Hepatocyte (in vitro differentiated cells): Measurements from ENCODE around the gene MEF2A.

Experiments used
- CTCF ChIP-seq: fragments of 200-600 bp; sonication (generic); IDR thresholded peaks from 2 replicates; pipeline ENCODE4 v1.5.1; 2016; ENCODE audit warnings: antibody characterized with exemption, mild to moderate bottlenecking; ENCODE audit not compliant: poor library complexity
- EZH2 ChIP-seq: fragments of 200-600 bp; sonication (generic); IDR thresholded peaks from 2 replicates; pipeline ENCODE4 v1.6.1; 2016; ENCODE audit warnings: antibody characterized with exemption, mild to moderate bottlenecking, borderline replicate concordance
- EZH2phosphoT487 ChIP-seq: fragments of 200-600 bp; sonication (generic); IDR thresholded peaks from one replicate; pipeline ENCODE4 v1.6.1; 2018; ENCODE audit warnings: antibody characterized with exemption, mild to moderate bottlenecking, low read depth, moderate library complexity; ENCODE audit not compliant: unreplicated experiment, severe bottlenecking

GRCh38 chr15:99554880-99555488, 10.8 kb upstream of the MEF2A start:
- TF ChIP-seq CTCF: no peak
- no peak for TF ChIP-seq EZH2phosphoT487
- no peak for TF ChIP-seq EZH2
